Panc1 (cell line): ENCODE results near the gene ELK1.

Source experiments
- CTCF ChIP-seq: fragments of 450-650 bp; IDR thresholded peaks from 2 replicates; pipeline ENCODE4 v1.5.1; 2017; ENCODE audit warnings: mild to moderate bottlenecking
- POLR2AphosphoS5 ChIP-seq: IDR thresholded peaks from 2 replicates; pipeline ENCODE4 v1.6.1; 2012; ENCODE audit warnings: mild to moderate bottlenecking, low read depth, low read length, moderate library complexity
- SIN3A ChIP-seq: IDR thresholded peaks from 2 replicates; pipeline ENCODE4 v1.6.1; 2012; ENCODE audit warnings: low read depth, mild to moderate bottlenecking, low read length, moderate library complexity, borderline replicate concordance; ENCODE audit not compliant: insufficient read depth
- TF ChIP-seq, protein P1 (sequence below), 2 experiments: IDR thresholded peaks; 2 replicates each; pipeline ENCODE4 v1.6.1; 2011 to 2012; ENCODE audit warnings: low read depth in 2 of 2, control low read depth in 1 of 2, low read length in 1 of 2, mild to moderate bottlenecking in 1 of 2, moderate library complexity in 1 of 2; ENCODE audit not compliant: insufficient read depth in 1 of 2

DNA sequence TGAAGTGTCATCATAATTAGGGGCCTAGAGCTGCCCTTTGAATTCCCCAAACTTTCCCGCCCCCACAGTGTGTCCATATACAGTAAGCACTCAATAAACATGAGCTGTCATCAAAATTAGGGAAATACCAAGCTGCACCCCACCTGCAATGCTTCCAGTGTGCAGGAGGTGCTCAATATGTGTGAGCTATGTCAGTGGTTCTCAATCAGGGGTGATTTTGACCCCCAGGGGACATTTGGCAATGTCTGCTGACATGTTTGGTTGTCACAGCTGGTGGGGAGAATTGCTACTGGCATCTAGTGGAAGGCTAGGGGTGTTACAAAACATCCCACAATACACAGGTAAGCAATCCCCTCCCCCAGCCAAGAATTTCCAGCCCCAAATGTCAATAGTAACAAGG, 21.4 kb downstream of the ELK1 start:
- TF ChIP-seq CTCF (no peak; the same call in 1 of the 2 replicates), POLR2AphosphoS5 (no peak), SIN3A (no peak)
- TF ChIP-seq, protein P1, sequence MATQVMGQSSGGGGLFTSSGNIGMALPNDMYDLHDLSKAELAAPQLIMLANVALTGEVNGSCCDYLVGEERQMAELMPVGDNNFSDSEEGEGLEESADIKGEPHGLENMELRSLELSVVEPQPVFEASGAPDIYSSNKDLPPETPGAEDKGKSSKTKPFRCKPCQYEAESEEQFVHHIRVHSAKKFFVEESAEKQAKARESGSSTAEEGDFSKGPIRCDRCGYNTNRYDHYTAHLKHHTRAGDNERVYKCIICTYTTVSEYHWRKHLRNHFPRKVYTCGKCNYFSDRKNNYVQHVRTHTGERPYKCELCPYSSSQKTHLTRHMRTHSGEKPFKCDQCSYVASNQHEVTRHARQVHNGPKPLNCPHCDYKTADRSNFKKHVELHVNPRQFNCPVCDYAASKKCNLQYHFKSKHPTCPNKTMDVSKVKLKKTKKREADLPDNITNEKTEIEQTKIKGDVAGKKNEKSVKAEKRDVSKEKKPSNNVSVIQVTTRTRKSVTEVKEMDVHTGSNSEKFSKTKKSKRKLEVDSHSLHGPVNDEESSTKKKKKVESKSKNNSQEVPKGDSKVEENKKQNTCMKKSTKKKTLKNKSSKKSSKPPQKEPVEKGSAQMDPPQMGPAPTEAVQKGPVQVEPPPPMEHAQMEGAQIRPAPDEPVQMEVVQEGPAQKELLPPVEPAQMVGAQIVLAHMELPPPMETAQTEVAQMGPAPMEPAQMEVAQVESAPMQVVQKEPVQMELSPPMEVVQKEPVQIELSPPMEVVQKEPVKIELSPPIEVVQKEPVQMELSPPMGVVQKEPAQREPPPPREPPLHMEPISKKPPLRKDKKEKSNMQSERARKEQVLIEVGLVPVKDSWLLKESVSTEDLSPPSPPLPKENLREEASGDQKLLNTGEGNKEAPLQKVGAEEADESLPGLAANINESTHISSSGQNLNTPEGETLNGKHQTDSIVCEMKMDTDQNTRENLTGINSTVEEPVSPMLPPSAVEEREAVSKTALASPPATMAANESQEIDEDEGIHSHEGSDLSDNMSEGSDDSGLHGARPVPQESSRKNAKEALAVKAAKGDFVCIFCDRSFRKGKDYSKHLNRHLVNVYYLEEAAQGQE (IDR thresholded peaks at IDR 0.05; ENCODE audit: insufficient read depth in 1 of 2, low read depth in 2 of 2, low read length in 1 of 2): no peak
